Small intestine (tissue), 7 donors: Measurements from ENCODE around the gene UBTF. TPM values are rescaled to one million over a fixed set of nuclear protein-coding genes. Genes with fewer than 3 reads are reported as not detected.

Source experiments
- DNase-seq, 2 donors: peaks; one replicate each; pipeline versions ENCODE4 v3.0.0 to v3.0.0-alpha.2; 2013
- FAIRE-seq: peaks from 2 replicates; lab custom pipeline; 2012; peaks lifted over from hg19 to GRCh38; lab: Jason Lieb, UNC
- H3K27ac ChIP-seq, 3 donors: one replicate each; pipeline ENCODE4 v1.5.1; 2013; ENCODE audit warnings: low read length in 2 of 3, mild to moderate bottlenecking in 2 of 3, control low read depth in 1 of 3, inconsistent platforms in 1 of 3, low read depth in 1 of 3, moderate library complexity in 1 of 3
- H3K27me3 ChIP-seq, 3 donors: one replicate each; pipeline ENCODE4 v1.6.1; 2013; ENCODE audit warnings: low read length in 3 of 3, inconsistent platforms in 1 of 3; ENCODE audit not compliant: control insufficient read depth in 3 of 3, insufficient read depth in 3 of 3
- H3K36me3 ChIP-seq, 3 donors: one replicate each; pipeline ENCODE4 v1.6.1; 2013; ENCODE audit warnings: low read length in 3 of 3, inconsistent platforms in 1 of 3, low read depth in 1 of 3, mild to moderate bottlenecking in 1 of 3, moderate library complexity in 1 of 3; ENCODE audit not compliant: control insufficient read depth in 3 of 3, insufficient read depth in 2 of 3
- H3K4me1 ChIP-seq, 3 donors: one replicate each; pipeline ENCODE4 v1.6.1; 2013; ENCODE audit warnings: low read length in 2 of 3, inconsistent platforms in 1 of 3, low read depth in 1 of 3, mild to moderate bottlenecking in 1 of 3, moderate library complexity in 1 of 3; ENCODE audit not compliant: control insufficient read depth in 3 of 3, insufficient read depth in 2 of 3
- H3K4me3 ChIP-seq, 3 donors: one replicate each; pipeline ENCODE4 v1.5.1; 2013; ENCODE audit warnings: low read length in 3 of 3, control low read depth in 1 of 3, inconsistent platforms in 1 of 3, low read depth in 1 of 3, mild to moderate bottlenecking in 1 of 3, moderate library complexity in 1 of 3
- H3K9me3 ChIP-seq, 2 donors: one replicate each; pipeline ENCODE4 v1.6.1; 2013; ENCODE audit warnings: low read depth in 1 of 2, low read length in 1 of 2; ENCODE audit not compliant: control insufficient read depth in 2 of 2, insufficient read depth in 1 of 2
- WGBS, 3 donors: extraction: QIAGEN DNeasy Blood & Tissue Kit; methylation state at CpG; one replicate each; pipeline ENCODE4 v1.1.7; 2013; 5-methylcytosine and 5-hydroxymethylcytosine counted together
- polyA plus RNA-seq, 4 donors: library from polyadenylated mRNA; stranded (reverse) in 3 of 4; unstranded in 1 of 4; fragments of 200-250 nt in 3 of 4; fragments of 120-200 nt in 1 of 4; gene quantifications; one replicate each; pipeline versions ENCODE4 v1.2.1 to v1.2.3, GENCODE V29; 2013
- donor health status: healthy with polysubstance abuse.
- donor health status: control.
- donor health status: control.
- donor health status: Bipolar disorder and iron deficiency.
- donor health status: healthy.

Gene UBTF
- polyA plus RNA-seq, 4 donors = 32.7 to 61.8 (median 38.2) TPM

GRCh38 chr17:44167181-44167861 lies 52.2 kb downstream of the UBTF start:
- Histone ChIP-seq H3K9me3 (no peaks in the 10 kb centered on the region), H3K4me3 (no peak overlapping the region), H3K27me3 (peaks cover 0 to 9% (median 0%) of the 10 kb centered on the region in 3 donors), H3K27ac (no peak overlapping the region), H3K36me3 (no peaks in the 10 kb centered on the region), H3K4me1 (peaks cover 0 to 10% (median 0%) of the 10 kb centered on the region in 3 donors)
- FAIRE-seq (no peak), DNase-seq (no peak)
- 72 to 87% (median 81%) methylated on average over 7 of the region's 7 CpGs for WGBS, 3 donors

GRCh38 chr17:44164476-44164875 lies 55.0 kb downstream of the UBTF start:
- Histone ChIP-seq H3K9me3 (no peaks in the 10 kb centered on the region), H3K27me3 (no peaks in the 10 kb centered on the region), H3K4me1 (peaks cover 0 to 4% (median 0%) of the 10 kb centered on the region in 3 donors), H3K27ac (no peak overlapping the region), H3K4me3 (no peak overlapping the region), H3K36me3 (peaks cover 0 to 12% (median 0%) of the 10 kb centered on the region in 3 donors)
- WGBS, 3 donors = 96 to 100% (median 98%) methylated on average over 1 of the region's 1 CpG
- FAIRE-seq (no peak), DNase-seq (no peak)

DNA sequence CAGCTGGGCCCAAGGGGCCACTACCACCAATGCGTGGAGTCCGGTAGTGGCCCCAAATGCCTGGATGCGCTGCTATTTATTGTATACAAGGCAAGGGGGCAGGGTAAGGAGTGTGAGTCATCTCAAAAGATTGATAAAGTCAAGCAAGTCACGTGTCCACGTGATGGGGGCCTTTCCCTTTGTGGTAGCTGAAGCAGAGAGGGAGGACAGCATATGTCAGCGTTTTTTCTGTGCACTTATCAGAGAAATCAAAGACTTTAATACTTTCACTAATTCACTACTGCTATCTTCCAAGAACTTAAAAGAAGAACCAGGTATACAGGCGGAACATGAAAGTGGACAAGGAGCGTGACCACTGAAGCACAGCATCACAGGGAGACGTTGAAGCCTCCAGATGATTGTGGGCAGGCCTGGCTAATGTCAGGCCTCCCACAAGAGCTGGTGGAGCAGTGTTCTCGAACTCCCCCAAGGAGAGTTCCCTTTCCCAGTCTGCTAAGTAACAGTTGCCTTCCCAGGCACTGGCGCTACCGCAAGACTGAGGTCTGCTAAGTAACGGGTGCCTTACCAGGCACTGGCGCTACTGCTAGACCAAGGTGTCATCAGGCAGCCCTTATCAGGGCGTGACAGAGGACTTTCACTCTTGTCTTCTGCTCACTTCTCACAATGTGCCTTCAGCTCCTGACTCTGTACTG lies 59.8 kb downstream of the UBTF start:
- no peak for FAIRE-seq

GRCh38 chr17:44155488-44155887 lies 64.0 kb downstream of the UBTF start:
- Histone ChIP-seq H3K27me3 (no peaks in the 10 kb centered on the region), H3K36me3 (peaks cover 0 to 38% (median 0%) of the 10 kb centered on the region in 3 donors), H3K9me3 (no peaks in the 10 kb centered on the region), H3K4me3 (no peak overlapping the region), H3K4me1 (no peaks in the 10 kb centered on the region), H3K27ac (no peak overlapping the region)
- FAIRE-seq (no peak), DNase-seq (no peak)
- WGBS, 3 donors = 79 to 88% (median 79%) methylated on average over 2 of the region's 2 CpGs

More for the DNA sequence above, 59.8 kb downstream of the UBTF start:
- Histone ChIP-seq H3K27me3 (no peaks in the 10 kb centered on the region), H3K36me3 (peaks cover 0 to 32% (median 0%) of the 10 kb centered on the region in 3 donors), H3K9me3 (no peaks in the 10 kb centered on the region), H3K4me3 (no peak overlapping the region), H3K27ac (no peak overlapping the region), H3K4me1 (no peaks in the 10 kb centered on the region)
- WGBS, 3 donors = 76 to 81% (median 78%) methylated on average over 15 of the region's 15 CpGs
- peak; percentile 25 to 32 for DNase-seq

Other genes starting within 250 kb of the UBTF start
- gene NAGS, start 215.1 kb downstream of the UBTF start, polyA plus RNA-seq = 10 to 100 TPM; 16.8 to 58.6 (median 50.6) TPM
- gene TMEM101, start 204.7 kb downstream of the UBTF start, polyA plus RNA-seq = 10 to 100 TPM; 11.3 to 47.5 (median 27.7) TPM
- 10 to 100 TPM; 24.8 to 36.4 (median 28.2) TPM for gene LSM12, start 153.0 kb downstream of the UBTF start, polyA plus RNA-seq
- 10 to 100 TPM; 17.6 to 69.2 (median 39.3) TPM for gene G6PC3, start 148.9 kb downstream of the UBTF start, polyA plus RNA-seq
- gene HDAC5, start 96.0 kb downstream of the UBTF start, polyA plus RNA-seq = 10 to 100 TPM; 10.1 to 39.9 (median 17.3) TPM
- gene HROB, start 77.7 kb downstream of the UBTF start, polyA plus RNA-seq = 1 to 10 TPM in 3 of 4 donors, not detected in 1; 1.4 to 3.0 (median 2.3) TPM
- 1 to 10 TPM in 1 of 4 donors, under 1 TPM in 1, not detected in 2; 0.15 to 2.5 TPM for gene ASB16, start 49.0 kb downstream of the UBTF start, polyA plus RNA-seq
- gene TMUB2, start 32.7 kb downstream of the UBTF start, polyA plus RNA-seq = 10 to 100 TPM; 28.7 to 40.2 (median 32.3) TPM
- gene ATXN7L3, start 19.8 kb downstream of the UBTF start, polyA plus RNA-seq = 10 to 100 TPM; 40.3 to 44.1 (median 43.1) TPM
- gene SLC4A1, start 48.5 kb upstream of the UBTF start, polyA plus RNA-seq = 1 to 10 TPM in 1 of 4 donors, not detected in 3; 1.3 TPM
- gene RUNDC3A, start 88.9 kb upstream of the UBTF start, polyA plus RNA-seq = 1 to 10 TPM; 1.1 to 6.8 (median 3.8) TPM
- gene SLC25A39, start 105.1 kb upstream of the UBTF start, polyA plus RNA-seq = 100 to 1,000 TPM in 3 of 4 donors, 10 to 100 TPM in 1; 95.0 to 165 (median 139) TPM
- 100 to 1,000 TPM in 2 of 4 donors, 10 to 100 TPM in 2; 82.3 to 842 (median 111) TPM for gene GRN, start 125.6 kb upstream of the UBTF start, polyA plus RNA-seq
- 1 to 10 TPM in 1 of 4 donors, under 1 TPM in 1, not detected in 2; 0.87 to 3.1 TPM for gene FAM171A2, start 144.2 kb upstream of the UBTF start, polyA plus RNA-seq
- under 1 TPM in 3 of 4 donors, not detected in 1; 0.27 to 0.59 (median 0.31) TPM for gene ITGA2B, start 170.0 kb upstream of the UBTF start, polyA plus RNA-seq